Heart right ventricle (tissue), 16 donors: Measurements from ENCODE around the gene SIVA1. TPM values are rescaled to one million over a fixed set of nuclear protein-coding genes. Genes with fewer than 3 reads are reported as not detected.
A peak's percentile ranks its signal among the peaks of the same experiment; 100 is the strongest.

Experiments
- ATAC-seq, 8 donors: fragments of 200-7000 bp; cut with Tn5 transposase; one replicate each; pipeline ENCODE4 v1.9.1; 2020; ENCODE audit warnings: mild to moderate bottlenecking in 8 of 8, moderate library complexity in 8 of 8, moderate number of reproducible peaks in 1 of 8
- DNase-seq, 2 donors: peaks; one replicate each; pipeline ENCODE4 v3.0.0-alpha.2; 2020
- H3K27ac ChIP-seq, 10 donors: fragments of 200-600 bp; sonication (generic) in 2 of 10; one replicate each; pipeline versions ENCODE4 v1.5.0 to v1.8.0; 2020 to 2022; ENCODE audit warnings: mild to moderate bottlenecking in 3 of 10
- H3K27me3 ChIP-seq, 7 donors: fragments of 200-600 bp; one replicate each; pipeline ENCODE4 v1.8.0; 2021 to 2022; ENCODE audit warnings: mild to moderate bottlenecking in 2 of 7
- H3K36me3 ChIP-seq, 9 donors: fragments of 200-600 bp; sonication (generic) in 1 of 9; one replicate each; pipeline versions ENCODE4 v1.5.0 to v1.8.0; 2020 to 2022; ENCODE audit warnings: mild to moderate bottlenecking in 2 of 9
- H3K4me1 ChIP-seq, 9 donors: fragments of 200-600 bp; sonication (generic) in 1 of 9; one replicate each; pipeline versions ENCODE4 v1.5.0 to v1.8.0; 2020 to 2022; ENCODE audit warnings: mild to moderate bottlenecking in 4 of 9
- H3K4me3 ChIP-seq, 10 donors: fragments of 200-600 bp; sonication (generic) in 2 of 10; one replicate each; pipeline versions ENCODE4 v1.5.0 to v1.8.0; 2020 to 2022; ENCODE audit warnings: mild to moderate bottlenecking in 7 of 10, moderate library complexity in 2 of 10
- H3K9me3 ChIP-seq, 11 donors: fragments of 200-600 bp in 10 of 11; sonication (generic) in 2 of 11; one replicate each; pipeline versions ENCODE4 v1.5.0 to v1.8.0; 2013 to 2022; ENCODE audit warnings: mild to moderate bottlenecking in 2 of 11, control low read depth in 1 of 11, moderate library complexity in 1 of 11
- WGBS, 2 donors: extraction: QIAGEN DNeasy Blood & Tissue Kit; methylation state at CpG; one replicate each; pipeline ENCODE4 v1.1.7; 2013; ENCODE audit warnings: inconsistent platforms in 1 of 2; 5-methylcytosine and 5-hydroxymethylcytosine counted together
- intact Hi-C, 10 donors: fragments of 100-400 bp; cut with DNase I; formaldehyde crosslinking; loops; one replicate each; pipeline versions ENCODE4 v1.11.1 to v1.14.2; 2022
- polyA plus RNA-seq, 2 donors: library from polyadenylated mRNA; stranded (reverse); fragments of 200-250 nt; gene quantifications; one replicate each; pipeline ENCODE4 v1.2.3, GENCODE V29; 2013
- total RNA-seq, 10 donors: library from RNA; stranded (reverse); fragmentation: NEBNext Ultra II Directional in 3 of 10; extraction: Animal tissue kit (Norgen Biotek cat#: 25700) in 3 of 10; gene quantifications; one replicate each; pipeline versions ENCODE4 v1.2.1 to v1.2.4, GENCODE V29; 2021 to 2023
- TF ChIP-seq, protein P1 (sequence below), 9 donors: fragments of 200-600 bp; sonication (generic) in 2 of 9; IDR thresholded peaks; one replicate each; pipeline versions ENCODE4 v1.5.0 to v1.8.0; 2021 to 2022; ENCODE audit warnings: antibody characterized with exemption in 9 of 9, mild to moderate bottlenecking in 5 of 9, moderate library complexity in 1 of 9
- donor health status: Arrhythmogenic right ventricular cardiomyopathy.
- donor health status: ischemic (EF 13 %, LVEDD 7.1; RV severe dilation, severe dysfunction).
- donor health status: healthy with polysubstance abuse.
- donor health status: DM: no; HTN: yes; CAD: no.
- donor health status: DM: no; HTN: no; CAD: no.
- donor health status: ischemic (EF 25% LVEDD 6.9; RV normal size, moderate dysfunction).
- donor health status: ischemic (EF 25% LVEDD 5.7; RV mildly dilated, moderate dysfunction).
- donor health status: healthy.
- donor health status: DM: yes; HTN: yes; CAD: no.
- donor health status: Ischemic cardiomyopathy.
- donor health status: ischemic (EF 35%, LVEDD 5.7; RV mildly dilated, moderate dysfunction).
- donor health status: nonischemic (EF 11% LVEDD 7.7; RV severe dilation, severe dysfunction).
- donor health status: DM: yes; HTN: yes; CAD: no.
- donor health status: PGD.
- donor health status: ischemic (EF 29% LVEDD 5.4; RV normal size, mild dysfunction).
- donor health status: nonischemic (EF 23%, LVEDD 6.1; RV moderate dilation, normal function).

Gene SIVA1
- total and polyA plus RNA-seq, 12 donors: 43.3 to 203 (median 53.0) TPM

- Histone ChIP-seq H3K9me3 (no peaks in the 10 kb centered on the region), H3K4me1 (peaks cover 3 to 26% (median 16%) of the 10 kb centered on the region in 9 donors), H3K27ac (peak overlapping the region in 1 of 10 donors; percentile 20), H3K27me3 (no peaks in the 10 kb centered on the region), H3K4me3 (no peak overlapping the region), H3K36me3 (peaks cover 0 to 87% (median 12%) of the 10 kb centered on the region in 9 donors)
- DNase-seq (no peak), ATAC-seq (peak in 1 of 8 donors; percentile 0)
- TF ChIP-seq, protein P1, sequence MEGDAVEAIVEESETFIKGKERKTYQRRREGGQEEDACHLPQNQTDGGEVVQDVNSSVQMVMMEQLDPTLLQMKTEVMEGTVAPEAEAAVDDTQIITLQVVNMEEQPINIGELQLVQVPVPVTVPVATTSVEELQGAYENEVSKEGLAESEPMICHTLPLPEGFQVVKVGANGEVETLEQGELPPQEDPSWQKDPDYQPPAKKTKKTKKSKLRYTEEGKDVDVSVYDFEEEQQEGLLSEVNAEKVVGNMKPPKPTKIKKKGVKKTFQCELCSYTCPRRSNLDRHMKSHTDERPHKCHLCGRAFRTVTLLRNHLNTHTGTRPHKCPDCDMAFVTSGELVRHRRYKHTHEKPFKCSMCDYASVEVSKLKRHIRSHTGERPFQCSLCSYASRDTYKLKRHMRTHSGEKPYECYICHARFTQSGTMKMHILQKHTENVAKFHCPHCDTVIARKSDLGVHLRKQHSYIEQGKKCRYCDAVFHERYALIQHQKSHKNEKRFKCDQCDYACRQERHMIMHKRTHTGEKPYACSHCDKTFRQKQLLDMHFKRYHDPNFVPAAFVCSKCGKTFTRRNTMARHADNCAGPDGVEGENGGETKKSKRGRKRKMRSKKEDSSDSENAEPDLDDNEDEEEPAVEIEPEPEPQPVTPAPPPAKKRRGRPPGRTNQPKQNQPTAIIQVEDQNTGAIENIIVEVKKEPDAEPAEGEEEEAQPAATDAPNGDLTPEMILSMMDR (IDR thresholded peaks at IDR 0.05): no peak
- WGBS, 2 donors: 92 to 94% methylated on average over 29 of the region's 29 CpGs
- intact Hi-C loops: no loop called here
Measured at GRCh38 chr14:104741108-104741802, 11.7 kb upstream of the SIVA1 start.

DNA sequence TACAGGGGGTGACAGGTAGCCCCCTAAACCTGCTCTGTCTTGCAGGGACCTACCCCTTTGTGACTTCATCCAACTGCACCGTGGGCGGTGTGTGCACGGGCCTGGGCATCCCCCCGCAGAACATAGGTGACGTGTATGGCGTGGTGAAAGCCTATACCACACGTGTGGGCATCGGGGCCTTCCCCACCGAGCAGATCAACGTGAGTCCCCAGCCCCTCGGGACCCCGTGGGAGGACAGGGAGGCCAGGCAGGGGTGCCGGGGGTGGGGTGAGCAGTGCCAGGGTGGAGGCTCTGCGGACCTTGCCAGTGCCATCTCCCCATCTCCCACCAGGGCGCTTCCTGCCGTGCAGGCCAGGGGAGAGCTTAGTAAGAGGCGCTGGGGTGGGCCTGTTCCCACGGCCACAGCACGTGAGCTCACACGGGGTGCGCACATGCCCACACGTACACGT is 11.1 kb upstream of the SIVA1 start:
- TF ChIP-seq, protein P1 (IDR thresholded peaks at IDR 0.05): no peak
- Histone ChIP-seq H3K27me3 (no peaks in the 10 kb centered on the region), H3K4me3 (no peak overlapping the region), H3K9me3 (no peaks in the 10 kb centered on the region), H3K27ac (no peak overlapping the region), H3K36me3 (peaks cover 0 to 92% (median 12%) of the 10 kb centered on the region in 9 donors), H3K4me1 (peaks cover 3 to 25% (median 12%) of the 10 kb centered on the region in 9 donors)
- 89 to 92% methylated on average over 23 of the region's 23 CpGs for WGBS, 2 donors
- intact Hi-C loops: no loop called here
- ATAC-seq (peak in 2 of 8 donors; percentile 2 to 5), DNase-seq (no peak)

DNA sequence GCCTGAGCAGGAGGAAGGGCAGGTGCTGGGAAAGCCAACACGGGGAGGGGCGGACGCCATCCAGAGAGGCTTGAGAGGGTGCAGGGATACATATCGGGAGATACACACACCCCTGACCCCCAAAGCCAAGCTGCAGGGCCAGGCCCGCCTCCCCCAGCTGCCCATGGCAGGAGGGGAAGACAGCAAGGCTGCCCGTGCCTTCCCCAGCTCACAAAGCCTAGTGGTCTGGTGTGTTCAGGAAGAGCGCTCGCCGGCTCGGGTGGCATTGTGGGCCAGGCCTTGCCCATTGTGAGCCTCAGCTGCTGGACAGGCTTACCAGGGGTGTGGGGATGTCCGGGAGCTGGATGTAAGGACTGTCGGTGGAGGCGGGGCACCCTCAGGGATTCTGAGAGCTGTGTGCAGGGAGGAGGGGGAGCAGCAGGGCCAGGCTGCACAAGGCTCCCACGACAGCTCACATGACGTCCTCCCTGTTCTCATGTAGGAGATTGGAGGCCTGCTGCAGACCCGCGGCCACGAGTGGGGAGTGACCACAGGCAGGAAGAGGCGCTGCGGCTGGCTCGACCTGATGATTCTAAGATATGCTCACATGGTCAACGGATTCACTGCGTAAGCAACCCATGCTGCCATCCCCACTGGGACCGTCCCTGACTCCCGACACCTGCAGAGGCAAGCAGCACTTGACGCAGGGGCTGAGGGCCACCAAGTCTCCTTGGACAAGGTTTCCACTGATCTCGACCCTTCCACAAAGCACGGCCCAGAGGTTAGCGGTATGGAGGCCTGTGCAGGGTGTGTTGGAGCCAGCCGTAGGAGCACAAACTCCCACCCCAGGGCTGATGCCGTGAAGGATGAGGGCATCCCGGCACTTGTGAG is 10.1 kb upstream of the SIVA1 start:
- H3K36me3 ChIP-seq: peaks cover 0 to 90% (median 12%) of the 10 kb centered on the region in 9 donors
- no peak for DNase-seq

More for the DNA sequence above, 10.1 kb upstream of the SIVA1 start:
- TF ChIP-seq, protein P1 (IDR thresholded peaks at IDR 0.05): no peak
- Histone ChIP-seq H3K27me3 (no peaks in the 10 kb centered on the region), H3K4me3 (no peak overlapping the region), H3K27ac (no peak overlapping the region), H3K9me3 (no peaks in the 10 kb centered on the region), H3K4me1 (peaks cover 0 to 21% (median 3%) of the 10 kb centered on the region in 9 donors)
- WGBS, 2 donors: 88 to 89% methylated on average over 32 of the region's 32 CpGs
- intact Hi-C loops: no loop called here
- ATAC-seq: no peak
